ENCODE measurements around the gene NGB.

DNA sequence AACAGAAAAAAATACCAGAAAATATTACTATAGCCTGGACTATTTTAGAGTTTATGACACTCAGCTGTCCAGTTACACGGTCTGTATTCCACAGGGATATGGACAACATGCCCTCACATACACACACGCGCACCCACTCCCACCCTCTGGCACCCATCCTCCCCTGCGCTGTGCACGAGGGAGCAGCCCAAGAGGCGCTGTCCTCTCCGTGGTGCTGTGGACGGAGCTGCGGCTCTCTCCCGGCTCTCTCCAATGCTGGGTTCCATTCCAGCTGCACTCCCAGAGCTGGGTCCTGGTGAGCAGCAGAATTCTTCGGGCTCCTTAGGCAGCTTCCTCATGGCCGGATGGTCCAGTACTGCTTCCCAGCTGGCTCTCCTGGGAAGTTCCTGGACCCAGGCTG is 6.0 kb upstream of the NGB start:
- TF ChIP-seq, protein P1, sequence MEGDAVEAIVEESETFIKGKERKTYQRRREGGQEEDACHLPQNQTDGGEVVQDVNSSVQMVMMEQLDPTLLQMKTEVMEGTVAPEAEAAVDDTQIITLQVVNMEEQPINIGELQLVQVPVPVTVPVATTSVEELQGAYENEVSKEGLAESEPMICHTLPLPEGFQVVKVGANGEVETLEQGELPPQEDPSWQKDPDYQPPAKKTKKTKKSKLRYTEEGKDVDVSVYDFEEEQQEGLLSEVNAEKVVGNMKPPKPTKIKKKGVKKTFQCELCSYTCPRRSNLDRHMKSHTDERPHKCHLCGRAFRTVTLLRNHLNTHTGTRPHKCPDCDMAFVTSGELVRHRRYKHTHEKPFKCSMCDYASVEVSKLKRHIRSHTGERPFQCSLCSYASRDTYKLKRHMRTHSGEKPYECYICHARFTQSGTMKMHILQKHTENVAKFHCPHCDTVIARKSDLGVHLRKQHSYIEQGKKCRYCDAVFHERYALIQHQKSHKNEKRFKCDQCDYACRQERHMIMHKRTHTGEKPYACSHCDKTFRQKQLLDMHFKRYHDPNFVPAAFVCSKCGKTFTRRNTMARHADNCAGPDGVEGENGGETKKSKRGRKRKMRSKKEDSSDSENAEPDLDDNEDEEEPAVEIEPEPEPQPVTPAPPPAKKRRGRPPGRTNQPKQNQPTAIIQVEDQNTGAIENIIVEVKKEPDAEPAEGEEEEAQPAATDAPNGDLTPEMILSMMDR (IDR thresholded peaks at IDR 0.05): no peak
- TF ChIP-seq EZH2 (IDR thresholded peaks at IDR 0.05; ENCODE audit: borderline replicate concordance, insufficient read depth, low read depth, low read length, poor library complexity, severe bottlenecking): no peak

All from B cell (primary cell).